ENCODE results near the gene CYP4F8. TPM values are rescaled to one million over a fixed set of nuclear protein-coding genes. Genes with fewer than 3 reads are reported as not detected.
"Not testable (repeated sequence)": the region's sequence is repeated elsewhere in the genome, so short reads cannot be mapped to it uniquely, and the experiment has no call there.

The CYP4F8 gene
- not detected in 2 replicates for total RNA-seq (2014; rRNA removed; shearing (Covaris generic))

- no peak for DNase-seq
- no peaks in the 10 kb centered on the region for H3K27me3 ChIP-seq (ENCODE audit: control insufficient read depth, insufficient read depth, low read length)
- no peaks in the 10 kb centered on the region for H3K36me3 ChIP-seq (replicated peaks; ENCODE audit: control insufficient read depth, insufficient read depth, low read length)
- H3K4me3 ChIP-seq (ENCODE audit: insufficient read depth, low read depth, low read length) = no peak within 1 kb of the TSS
Observed at GRCh38 chr19:15614507-15615379, at the start of gene CYP4F8. CYP4F8 (plus strand) TSS chr19:15615218; CDS start chr19:15615617, 399 bp downstream.

- Histone ChIP-seq H3K4me3 (ENCODE audit: insufficient read depth, low read depth, low read length) (no peak overlapping the region), H3K27me3 (ENCODE audit: control insufficient read depth, insufficient read depth, low read length) (no peaks in the 10 kb centered on the region), H3K36me3 (replicated peaks; ENCODE audit: control insufficient read depth, insufficient read depth, low read length) (no peaks in the 10 kb centered on the region)
- DNase-seq = no peak
Observed at GRCh38 chr19:15570420-15570819, 44.6 kb upstream of the CYP4F8 start.

DNA sequence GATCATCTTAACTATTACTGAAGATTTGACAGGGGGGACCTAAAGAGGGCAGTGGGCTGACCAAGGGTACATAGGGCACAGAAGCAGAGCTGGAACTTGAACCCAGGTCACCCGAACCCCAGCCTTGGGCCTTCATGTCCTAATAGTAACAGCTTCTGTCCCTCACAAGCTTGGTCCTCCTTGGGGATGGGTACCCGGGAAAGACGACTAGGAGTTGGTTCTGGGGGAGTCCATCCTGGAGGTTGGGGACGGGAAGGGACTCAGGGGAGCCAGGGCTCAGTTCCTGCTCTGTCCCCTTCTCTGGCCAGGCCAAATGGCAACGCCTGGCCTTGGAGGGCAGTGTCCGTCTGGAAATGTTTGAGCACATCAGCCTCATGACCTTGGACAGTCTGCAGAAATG lies 39.6 kb upstream of the CYP4F8 start:
- Histone ChIP-seq H3K27me3 (ENCODE audit: control insufficient read depth, insufficient read depth, low read length) (no peaks in the 10 kb centered on the region), H3K4me3 (ENCODE audit: insufficient read depth, low read depth, low read length) (no peak overlapping the region), H3K36me3 (replicated peaks; ENCODE audit: control insufficient read depth, insufficient read depth, low read length) (no peaks in the 10 kb centered on the region)
- no peak for DNase-seq

DNA sequence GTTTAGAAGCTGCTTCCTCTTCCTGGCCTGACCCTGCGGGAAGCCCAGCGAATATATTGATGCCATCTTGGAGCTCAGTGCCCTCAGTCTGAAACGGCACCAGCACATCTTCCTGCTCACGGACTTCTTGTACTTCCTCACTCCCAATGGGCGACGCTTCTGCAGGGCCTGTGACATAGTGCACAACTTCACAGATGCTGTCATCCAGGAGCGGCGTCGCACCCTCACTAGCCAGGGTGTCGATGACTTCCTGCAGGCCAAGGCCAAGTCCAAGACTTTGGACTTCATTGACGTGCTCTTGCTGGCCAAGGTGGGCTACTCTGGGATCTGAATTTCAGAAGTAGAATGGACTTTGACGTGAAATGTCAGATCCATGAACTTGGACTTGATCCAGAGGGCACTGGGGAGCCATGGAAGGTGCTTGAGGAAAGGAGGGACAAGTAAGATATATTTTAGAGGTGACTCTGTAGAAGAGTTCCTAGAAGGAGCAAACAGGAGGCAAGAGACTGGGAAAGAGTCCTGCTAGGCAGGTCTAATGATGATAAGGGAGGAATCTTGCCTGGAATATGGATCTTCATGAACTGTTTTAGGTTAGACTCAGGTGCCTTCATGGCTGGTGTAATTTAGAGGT lies 38.4 kb upstream of the CYP4F8 start:
- Histone ChIP-seq H3K36me3 (replicated peaks; ENCODE audit: control insufficient read depth, insufficient read depth, low read length) (no peaks in the 10 kb centered on the region), H3K4me3 (ENCODE audit: insufficient read depth, low read depth, low read length) (no peak overlapping the region), H3K27me3 (ENCODE audit: control insufficient read depth, insufficient read depth, low read length) (no peaks in the 10 kb centered on the region)
- DNase-seq = no peak

GRCh38 chr19:15577184-15577771 lies 37.7 kb upstream of the CYP4F8 start:
- Histone ChIP-seq H3K4me3 (ENCODE audit: insufficient read depth, low read depth, low read length) (no peak overlapping the region), H3K36me3 (replicated peaks; ENCODE audit: control insufficient read depth, insufficient read depth, low read length) (no peaks in the 10 kb centered on the region), H3K27me3 (ENCODE audit: control insufficient read depth, insufficient read depth, low read length) (no peaks in the 10 kb centered on the region)
- DNase-seq = no peak

DNA sequence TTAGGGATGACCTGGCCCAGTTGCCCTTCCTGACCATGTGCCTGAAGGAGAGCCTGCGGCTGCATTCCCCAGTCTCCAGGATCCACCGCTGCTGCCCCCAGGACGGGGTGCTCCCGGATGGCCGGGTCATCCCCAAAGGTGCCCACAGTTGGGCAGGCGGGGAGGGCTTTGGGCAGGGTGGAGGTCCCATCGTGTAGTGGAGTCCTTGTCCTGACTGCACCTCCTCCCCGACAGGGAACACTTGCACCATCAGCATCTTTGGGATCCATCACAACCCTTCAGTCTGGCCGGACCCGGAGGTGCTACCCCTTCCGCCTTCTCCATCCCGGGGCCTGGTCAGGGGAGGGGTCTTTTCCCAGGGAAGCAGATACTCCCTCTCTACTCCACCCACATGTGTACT lies 31.7 kb upstream of the CYP4F8 start:
- H3K4me3 ChIP-seq (ENCODE audit: insufficient read depth, low read depth, low read length) = no peak overlapping the region
- no peaks in the 10 kb centered on the region for H3K27me3 ChIP-seq (ENCODE audit: control insufficient read depth, insufficient read depth, low read length)
- no peak for DNase-seq
- H3K36me3 ChIP-seq (replicated peaks; ENCODE audit: control insufficient read depth, insufficient read depth, low read length) = no peaks in the 10 kb centered on the region

DNA sequence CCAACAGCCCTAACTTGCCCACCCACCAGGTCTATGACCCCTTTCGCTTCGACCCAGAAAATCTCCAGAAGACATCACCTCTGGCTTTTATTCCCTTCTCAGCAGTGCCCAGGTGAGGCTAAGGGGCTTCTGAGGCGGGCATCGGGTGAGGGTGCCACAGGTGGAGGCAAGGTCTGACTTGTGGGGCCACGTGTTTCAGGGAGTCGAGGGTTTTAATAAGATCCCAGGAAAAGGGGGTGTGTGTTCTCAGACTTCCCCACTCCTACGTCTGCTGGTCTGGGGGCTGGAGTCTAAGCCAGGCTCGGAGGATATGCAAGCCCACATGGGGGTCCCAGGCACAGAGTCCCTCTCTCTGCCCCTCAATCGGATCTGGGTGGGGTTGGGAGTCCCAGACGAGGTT lies 30.9 kb upstream of the CYP4F8 start:
- Histone ChIP-seq H3K4me3 (ENCODE audit: insufficient read depth, low read depth, low read length) (no peak overlapping the region), H3K27me3 (ENCODE audit: control insufficient read depth, insufficient read depth, low read length) (no peaks in the 10 kb centered on the region), H3K36me3 (replicated peaks; ENCODE audit: control insufficient read depth, insufficient read depth, low read length) (no peaks in the 10 kb centered on the region)
- no peak for DNase-seq

DNA sequence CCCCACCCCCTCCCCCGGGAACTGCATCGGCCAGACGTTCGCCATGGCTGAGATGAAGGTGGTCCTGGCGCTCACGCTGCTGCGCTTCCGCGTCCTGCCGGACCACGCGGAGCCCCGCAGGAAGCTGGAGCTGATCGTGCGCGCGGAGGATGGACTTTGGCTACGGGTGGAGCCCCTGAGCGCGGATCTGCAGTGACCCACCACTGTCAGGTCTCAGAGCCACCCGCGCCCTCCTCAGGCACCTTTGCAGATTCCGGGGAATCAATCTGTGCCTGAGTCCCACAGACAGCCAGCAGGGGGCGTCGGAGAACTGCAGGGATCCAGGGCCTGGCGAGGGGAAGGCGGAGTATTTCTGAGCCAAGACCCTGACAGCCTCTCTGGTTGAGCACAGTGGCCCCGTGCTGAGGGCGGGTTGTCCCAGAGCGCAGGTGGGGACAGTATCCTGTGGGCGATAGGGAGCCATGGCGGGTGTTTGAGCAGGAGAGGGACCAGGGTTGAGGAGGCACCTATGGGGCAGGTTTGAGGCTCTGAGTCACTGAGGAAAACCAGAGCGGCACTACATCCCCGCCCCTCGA lies 30.4 kb upstream of the CYP4F8 start:
- peak; percentile 88 for DNase-seq
- no peaks in the 10 kb centered on the region for H3K36me3 ChIP-seq (replicated peaks; ENCODE audit: control insufficient read depth, insufficient read depth, low read length)
- no peaks in the 10 kb centered on the region for H3K27me3 ChIP-seq (ENCODE audit: control insufficient read depth, insufficient read depth, low read length)
- no peak overlapping the region for H3K4me3 ChIP-seq (ENCODE audit: insufficient read depth, low read depth, low read length)

DNA sequence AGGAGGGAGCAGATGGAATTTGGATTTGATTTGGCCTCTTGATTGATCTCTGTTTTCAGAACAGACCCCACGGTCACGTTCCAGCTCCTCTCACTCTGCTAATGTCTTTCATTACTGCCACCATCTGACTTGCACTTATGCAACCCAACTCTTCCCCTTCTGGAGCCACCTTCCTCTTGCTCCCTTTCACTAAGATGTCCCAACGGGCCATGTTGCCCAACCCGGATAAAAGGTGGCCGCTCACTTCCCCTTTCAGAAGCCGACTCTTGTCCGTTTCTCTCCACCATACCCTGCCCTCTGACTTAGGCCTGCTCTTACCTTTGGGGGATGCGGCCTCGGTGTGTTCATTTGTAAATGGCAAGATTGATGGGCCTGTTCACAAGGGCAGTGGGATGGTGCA lies 27.4 kb upstream of the CYP4F8 start:
- Histone ChIP-seq H3K36me3 (replicated peaks; ENCODE audit: control insufficient read depth, insufficient read depth, low read length) (no peaks in the 10 kb centered on the region), H3K4me3 (ENCODE audit: insufficient read depth, low read depth, low read length) (no peak overlapping the region), H3K27me3 (ENCODE audit: control insufficient read depth, insufficient read depth, low read length) (no peaks in the 10 kb centered on the region)
- no peak for DNase-seq

DNA sequence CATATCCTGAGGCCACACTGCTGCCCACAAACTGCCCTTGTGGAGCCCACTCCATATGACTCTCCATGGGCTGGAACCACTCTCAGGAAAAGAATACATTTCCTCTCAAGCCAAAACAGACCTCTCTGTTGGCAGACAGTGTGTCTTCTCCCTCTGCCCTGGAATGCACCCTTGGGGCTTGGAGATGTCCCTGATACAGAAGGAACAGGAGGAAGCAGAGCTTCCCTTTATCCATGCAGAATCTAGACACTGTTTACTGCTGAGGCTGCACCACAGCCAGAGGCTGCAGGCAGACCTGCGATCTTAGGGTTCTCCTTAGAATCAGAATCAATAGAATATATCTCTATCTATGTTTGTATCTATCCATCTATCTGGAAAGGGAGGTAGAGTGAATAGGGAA lies 26.8 kb upstream of the CYP4F8 start:
- H3K4me3 ChIP-seq (ENCODE audit: insufficient read depth, low read depth, low read length) = no peak overlapping the region
- no peaks in the 10 kb centered on the region for H3K27me3 ChIP-seq (ENCODE audit: control insufficient read depth, insufficient read depth, low read length)
- H3K36me3 ChIP-seq (replicated peaks; ENCODE audit: control insufficient read depth, insufficient read depth, low read length) = no peaks in the 10 kb centered on the region
- no peak for DNase-seq

DNA sequence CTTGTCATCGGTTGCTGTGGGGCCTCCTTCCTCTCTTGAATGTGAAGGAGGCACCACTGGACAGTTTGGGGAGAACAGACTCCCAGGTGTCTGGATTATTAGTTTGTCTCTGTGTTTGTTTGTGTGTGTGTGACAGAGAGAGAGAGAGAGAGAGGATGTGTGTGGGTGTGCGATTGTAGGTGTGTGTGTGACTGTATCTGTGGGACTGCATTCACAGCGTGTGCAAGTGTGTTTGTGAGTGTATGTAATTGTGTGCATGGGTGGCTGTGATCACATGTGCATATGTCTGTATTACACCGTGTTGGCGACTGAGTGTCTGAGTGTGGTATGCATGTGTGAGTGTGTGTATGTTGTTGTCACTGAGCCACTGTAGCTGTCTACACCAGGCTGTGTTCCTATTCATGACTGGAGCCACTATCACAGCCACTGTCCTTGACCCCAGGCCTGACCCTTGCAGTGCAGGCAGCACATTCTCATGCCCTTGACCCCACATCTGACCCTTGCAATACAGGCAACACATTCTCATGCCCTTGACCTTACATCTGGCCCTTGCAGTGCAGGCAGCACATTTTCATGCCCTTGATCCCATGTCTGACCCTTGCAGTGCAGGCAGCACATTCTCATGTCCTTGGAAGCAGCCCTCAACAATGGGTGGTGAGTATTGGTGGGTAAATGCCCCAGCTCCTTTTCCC lies 25.1 kb upstream of the CYP4F8 start:
- no peaks in the 10 kb centered on the region for H3K36me3 ChIP-seq (replicated peaks; ENCODE audit: control insufficient read depth, insufficient read depth, low read length)
- H3K4me3 ChIP-seq (ENCODE audit: insufficient read depth, low read depth, low read length) = no peak overlapping the region
- no peaks in the 10 kb centered on the region for H3K27me3 ChIP-seq (ENCODE audit: control insufficient read depth, insufficient read depth, low read length)
- DNase-seq = no peak

GRCh38 chr19:15591796-15592195 lies 23.2 kb upstream of the CYP4F8 start:
- Histone ChIP-seq H3K27me3 (ENCODE audit: control insufficient read depth, insufficient read depth, low read length) (no peaks in the 10 kb centered on the region), H3K36me3 (replicated peaks; ENCODE audit: control insufficient read depth, insufficient read depth, low read length) (no peaks in the 10 kb centered on the region), H3K4me3 (ENCODE audit: insufficient read depth, low read depth, low read length) (no peak overlapping the region)
- DNase-seq = no peak

DNA sequence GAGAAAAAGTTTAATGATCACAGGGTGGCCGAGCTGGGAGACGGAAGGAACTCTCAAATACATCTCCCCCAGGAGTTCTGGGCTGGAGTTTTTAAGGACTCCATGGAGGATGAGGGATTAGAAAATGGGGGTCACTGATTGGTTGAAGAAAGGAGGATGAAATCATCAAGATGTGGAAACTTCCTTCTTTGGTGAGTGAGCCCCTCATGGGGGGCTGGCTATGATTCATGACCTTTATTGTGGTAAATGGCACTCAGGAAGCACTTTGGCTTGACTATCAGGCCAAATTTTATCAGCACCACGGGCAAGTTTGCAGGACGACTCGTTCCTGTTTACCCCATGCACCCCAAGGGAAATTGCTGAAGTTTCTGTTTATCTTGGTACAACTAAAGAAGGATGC lies 22.5 kb upstream of the CYP4F8 start:
- not testable (repeated sequence) for H3K36me3 ChIP-seq (replicated peaks; ENCODE audit: control insufficient read depth, insufficient read depth, low read length); H3K4me3 ChIP-seq (ENCODE audit: insufficient read depth, low read depth, low read length); DNase-seq

GRCh38 chr19:15593766-15594165 lies 21.3 kb upstream of the CYP4F8 start:
- not testable (repeated sequence) for H3K4me3 ChIP-seq (ENCODE audit: insufficient read depth, low read depth, low read length); H3K27me3 ChIP-seq (ENCODE audit: control insufficient read depth, insufficient read depth, low read length)

More for the DNA sequence above, 22.5 kb upstream of the CYP4F8 start:
- H3K27me3 ChIP-seq (ENCODE audit: control insufficient read depth, insufficient read depth, low read length) = not testable (repeated sequence)

More at GRCh38 chr19:15593766-15594165, 21.3 kb upstream of the CYP4F8 start:
- not testable (repeated sequence) for H3K36me3 ChIP-seq (replicated peaks; ENCODE audit: control insufficient read depth, insufficient read depth, low read length); DNase-seq

All from H7 (cell line).